ENCODE data around the gene GPR153. TPM values are rescaled to one million over a fixed set of nuclear protein-coding genes. Genes with fewer than 3 reads are reported as not detected.

The GPR153 gene
- total and polyA plus RNA-seq, 2 of the 13 experiments (the other 11 are each of a cell fraction or from before 2014, with no cell fraction given) = 0.22 to 0.31 TPM

- peak; percentile 71; the same call in 1 of the 2 replicates for TF ChIP-seq DMTF1 (CRISPR knock-in tag; IDR thresholded peaks at IDR 0.05)
- TF ChIP-seq YY1 (IDR thresholded peaks at IDR 0.05; ENCODE audit: insufficient read depth, insufficient replicate concordance, low read depth, low read length) = peak; percentile 47
- peak; percentile 99 for TF ChIP-seq WIZ (CRISPR knock-in tag; IDR thresholded peaks at IDR 0.05)
- TF ChIP-seq AKNA (CRISPR knock-in tag; IDR thresholded peaks at IDR 0.05; ENCODE audit: borderline replicate concordance) = peak; percentile 99
- TF ChIP-seq ZNF18 (CRISPR knock-in tag; IDR thresholded peaks at IDR 0.05; ENCODE audit: insufficient replicate concordance) = peak; percentile 89
- TF ChIP-seq TRAFD1 (CRISPR knock-in tag; IDR thresholded peaks at IDR 0.05; ENCODE audit: borderline replicate concordance) = no peak
- peak; percentile 98 for TF ChIP-seq ATF6 (CRISPR knock-in tag; conservative IDR thresholded peaks at IDR 0.05)
- peak; percentile 95 for TF ChIP-seq ZNF639 (CRISPR knock-in tag; conservative IDR thresholded peaks at IDR 0.05)
- peak; percentile 98 for TF ChIP-seq ZNF205 (CRISPR knock-in tag; IDR thresholded peaks at IDR 0.05)
- TF ChIP-seq RFX5 (IDR thresholded peaks at IDR 0.05; ENCODE audit: low read depth, low read length) = no peak
- TF ChIP-seq SIX4 (CRISPR knock-in tag; IDR thresholded peaks at IDR 0.05) = peak; percentile 88
- no peak for TF ChIP-seq ZNF10 (CRISPR knock-in tag; IDR thresholded peaks at IDR 0.05; ENCODE audit: borderline replicate concordance, low read depth)
- peak; percentile 78 for TF ChIP-seq PITX1 (CRISPR knock-in tag; IDR thresholded peaks at IDR 0.05)
Measured at GRCh38 chr1:6245086-6245868, 15.6 kb downstream of the GPR153 start (continued).

All from HepG2 (cell line).